Stomach (tissue), 9 donors: ENCODE data around the gene PDXDC1. TPM values are rescaled to one million over a fixed set of nuclear protein-coding genes. Genes with fewer than 3 reads are reported as not detected.
"Not testable (repeated sequence)": the region's sequence is repeated elsewhere in the genome, so short reads cannot be mapped to it uniquely, and the experiment has no call there.

Source experiments
- DNase-seq, 2 donors: peaks; one replicate each; pipeline versions ENCODE4 v3.0.0 to v3.0.0-alpha.2; 2013 to 2019
- H3K27ac ChIP-seq, 5 donors: fragments of 200-600 bp in 4 of 5; sonication (generic) in 4 of 5; one replicate each; pipeline ENCODE4 v1.5.1; 2013 to 2019; ENCODE audit warnings: mild to moderate bottlenecking in 1 of 5, moderate library complexity in 1 of 5
- H3K27me3 ChIP-seq, 3 donors: fragments of 200-600 bp; sonication (generic); one replicate each; pipeline ENCODE4 v1.5.1; 2017 to 2019; ENCODE audit warnings: mixed run types in 1 of 3
- H3K36me3 ChIP-seq, 4 donors: fragments of 200-600 bp; sonication (generic); 1 replicate in 3 of 4; 2 replicates in 1 of 4; pipeline ENCODE4 v1.5.1; 2016 to 2019
- H3K4me1 ChIP-seq, 4 donors: fragments of 200-600 bp; sonication (generic); one replicate each; pipeline ENCODE4 v1.5.1; 2016 to 2019
- H3K4me3 ChIP-seq, 4 donors: fragments of 200-600 bp; sonication (generic) in 3 of 4; one replicate each; pipeline ENCODE4 v1.5.1; 2016 to 2019; ENCODE audit warnings: mild to moderate bottlenecking in 1 of 4
- H3K9me3 ChIP-seq, 4 donors: fragments of 200-600 bp; sonication (generic); one replicate each; pipeline ENCODE4 v1.5.1; 2016 to 2019
- CTCF ChIP-seq, 7 experiments: fragments of 450-650 bp in 4 of 7; fragments of 200-600 bp in 3 of 7; sonication (generic) in 3 of 7; IDR thresholded peaks; one replicate each; pipeline ENCODE4 v1.5.1; 2016 to 2019; ENCODE audit warnings: antibody characterized with exemption in 7 of 7, control low read depth in 2 of 7, mild to moderate bottlenecking in 1 of 7
- EP300 ChIP-seq: sonication (generic); formaldehyde crosslinking; IDR thresholded peaks from one replicate; pipeline ENCODE4 v1.6.1; 2017; ENCODE audit warnings: antibody characterized with exemption
- POLR2A ChIP-seq, 4 donors: fragments of 450-650 bp; IDR thresholded peaks; one replicate each; pipeline ENCODE4 v1.6.1; 2016; ENCODE audit warnings: antibody characterized with exemption in 4 of 4, control low read depth in 2 of 4, mild to moderate bottlenecking in 1 of 4, moderate library complexity in 1 of 4
- POLR2AphosphoS5 ChIP-seq, 3 donors: sonication (generic); formaldehyde crosslinking; IDR thresholded peaks; one replicate each; pipeline ENCODE4 v1.6.1; 2016; ENCODE audit warnings: antibody characterized with exemption in 3 of 3
- WGBS, 5 donors: extraction: QIAGEN DNeasy Blood & Tissue Kit in 3 of 5; methylation state at CpG; one replicate each; pipeline versions ENCODE4 v1.1.5 to v1.1.7; 2013 to 2018; 5-methylcytosine and 5-hydroxymethylcytosine counted together
- intact Hi-C: fragments of 100-400 bp; cut with DNase I; formaldehyde crosslinking; loops from one replicate; pipeline ENCODE4 v1.15.1; 2023; ENCODE audit warnings: low total_unique reads
- polyA plus RNA-seq, 3 donors: library from polyadenylated mRNA; stranded (reverse); fragments of 200-250 nt; gene quantifications; one replicate each; pipeline ENCODE4 v1.2.3, GENCODE V29; 2013
- total RNA-seq, 5 donors: library from RNA; depleted of rRNA; stranded (reverse); fragments of >200 nt; gene quantifications; one replicate each; pipeline versions ENCODE4 v1.1.0 to v1.2.3, GENCODE V29; 2014 to 2016
- donor health status: healthy with polysubstance abuse.
- donor health status: Bipolar disorder and iron deficiency.
- donor health status: healthy.

The PDXDC1 gene
- total and polyA plus RNA-seq, 8 donors: 35.1 to 126 (median 84.0) TPM

GRCh38 chr16:15038689-15039088 lies 63.9 kb downstream of the PDXDC1 start:
- Histone ChIP-seq H3K4me3 (no peak overlapping the region), H3K27ac (peak overlapping the region in 1 of 5 donors; percentile 69), H3K9me3 (no peaks in the 10 kb centered on the region), H3K36me3 (peaks cover 64 to 88% (median 86%) of the 10 kb centered on the region in 4 donors), H3K27me3 (no peaks in the 10 kb centered on the region), H3K4me1 (peaks cover 7 to 18% (median 13%) of the 10 kb centered on the region in 4 donors)
- WGBS, 5 donors: 87 to 91% (median 88%) methylated on average over 9 of the region's 9 CpGs
- DNase-seq: no peak
- TF ChIP-seq POLR2AphosphoS5 (IDR thresholded peaks at IDR 0.05): no peak
- intact Hi-C loops: no loop called here

GRCh38 chr16:15041271-15042004 lies 66.6 kb downstream of the PDXDC1 start:
- Histone ChIP-seq H3K27me3 (no peaks in the 10 kb centered on the region), H3K4me1 (peaks cover 7 to 18% (median 13%) of the 10 kb centered on the region in 4 donors), H3K27ac (peak overlapping the region in 4 of 5 donors; percentile 35 to 68 (median 52)), H3K4me3 (no peak overlapping the region), H3K36me3 (peaks cover 44 to 82% (median 80%) of the 10 kb centered on the region in 4 donors), H3K9me3 (no peaks in the 10 kb centered on the region)
- WGBS, 5 donors: 36 to 52% (median 40%) methylated on average over 16 of the region's 16 CpGs
- peak; percentile 78 to 83 for DNase-seq
- intact Hi-C loops: no loop called here
- TF ChIP-seq CTCF (IDR thresholded peaks at IDR 0.05) (no peak), POLR2AphosphoS5 (IDR thresholded peaks at IDR 0.05) (peak in 1 of 3 donors; percentile 71)

- Histone ChIP-seq H3K4me1 (peaks cover 7 to 18% (median 13%) of the 10 kb centered on the region in 4 donors), H3K4me3 (no peak overlapping the region), H3K27me3 (no peaks in the 10 kb centered on the region), H3K27ac (no peak overlapping the region), H3K9me3 (no peaks in the 10 kb centered on the region), H3K36me3 (peaks cover 38 to 78% (median 73%) of the 10 kb centered on the region in 4 donors)
- TF ChIP-seq POLR2A (IDR thresholded peaks at IDR 0.05): no peak
- TF ChIP-seq CTCF (IDR thresholded peaks at IDR 0.05): no peak
- TF ChIP-seq POLR2AphosphoS5 (IDR thresholded peaks at IDR 0.05): no peak
- TF ChIP-seq EP300: no peak
- 89 to 95% (median 93%) methylated on average over 4 to 5 of the region's 5 CpGs for WGBS, 5 donors
- intact Hi-C loops: no loop called here
- no peak for DNase-seq
These were observed 68.5 kb downstream of the PDXDC1 start for GRCh38 chr16:15043344-15043743.

GRCh38 chr16:15044286-15044685 lies 69.5 kb downstream of the PDXDC1 start:
- peaks cover 30 to 68% (median 64%) of the 10 kb centered on the region in 4 donors for H3K36me3 ChIP-seq
- H3K4me1 ChIP-seq: peaks cover 7 to 18% (median 13%) of the 10 kb centered on the region in 4 donors
- H3K9me3 ChIP-seq: no peaks in the 10 kb centered on the region
- DNase-seq: no peak
- no peak overlapping the region for H3K27ac ChIP-seq
- TF ChIP-seq POLR2A (IDR thresholded peaks at IDR 0.05) (no peak), CTCF (IDR thresholded peaks at IDR 0.05) (no peak), EP300 (no peak), POLR2AphosphoS5 (IDR thresholded peaks at IDR 0.05) (no peak)
- WGBS, 5 donors: 87 to 94% (median 91%) methylated on average over 9 to 11 of the region's 11 CpGs
- H3K27me3 ChIP-seq: no peaks in the 10 kb centered on the region
- H3K4me3 ChIP-seq: no peak overlapping the region
- intact Hi-C loops: no loop called here

- 62 to 82% (median 67%) methylated on average over 9 of the region's 9 CpGs for WGBS, 5 donors
- intact Hi-C loops: not testable (repeated sequence)
These were observed 70.4 kb downstream of the PDXDC1 start for GRCh38 chr16:15045270-15045669.

More at GRCh38 chr16:15045270-15045669, 70.4 kb downstream of the PDXDC1 start:
- not testable (repeated sequence) for H3K9me3 ChIP-seq, H3K27me3 ChIP-seq, DNase-seq, H3K4me3 ChIP-seq, H3K27ac ChIP-seq
- Histone ChIP-seq H3K36me3 (peaks cover 20 to 58% (median 54%) of the 10 kb centered on the region in 4 donors), H3K4me1 (peaks cover 7 to 25% (median 15%) of the 10 kb centered on the region in 4 donors)
